GM21737 (cell line): Measurements from ENCODE around the gene ASB2.

Experiments used
- ATAC-seq: cut with Tn5 transposase; IDR thresholded peaks from one replicate; pipeline ENCODE4 v1.9.1; 2021; ENCODE audit warnings: mild to moderate bottlenecking, moderate library complexity; ENCODE audit not compliant: unreplicated experiment

Gene ASB2

DNA sequence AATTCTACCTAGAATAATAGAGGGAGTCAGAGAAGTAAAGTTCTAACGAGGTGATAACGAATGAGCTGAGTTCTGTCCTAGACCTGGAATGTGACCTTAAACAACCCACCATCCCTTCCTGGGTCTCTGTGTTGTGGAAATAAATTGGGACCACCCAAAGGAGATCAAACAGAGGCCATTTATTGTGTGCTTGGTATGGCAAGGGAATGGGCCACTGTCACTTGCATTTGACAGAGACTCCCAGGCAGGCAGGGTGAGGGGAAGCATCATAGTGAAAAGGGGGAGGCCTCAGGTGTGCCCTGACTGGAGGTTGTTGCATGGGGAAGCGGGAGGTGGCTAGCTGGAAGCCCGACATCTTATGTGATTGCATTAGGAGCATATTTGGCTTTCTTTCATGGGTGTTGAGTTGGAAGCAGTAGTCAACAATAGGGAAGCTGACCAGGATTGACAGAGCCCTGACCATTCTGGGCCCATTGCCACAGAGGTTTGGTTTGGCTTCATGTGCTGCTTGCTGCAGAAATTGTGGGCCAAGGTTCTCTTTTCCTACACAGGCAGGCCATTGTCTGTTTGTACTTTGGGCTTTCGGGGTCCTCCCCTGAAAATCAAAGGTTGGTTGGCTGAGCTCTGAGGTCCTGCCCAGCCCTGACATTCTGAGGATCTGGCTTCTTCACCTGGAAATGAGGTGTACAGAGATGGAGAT lies 66.8 kb downstream of the ASB2 start:
- ATAC-seq: no peak

DNA sequence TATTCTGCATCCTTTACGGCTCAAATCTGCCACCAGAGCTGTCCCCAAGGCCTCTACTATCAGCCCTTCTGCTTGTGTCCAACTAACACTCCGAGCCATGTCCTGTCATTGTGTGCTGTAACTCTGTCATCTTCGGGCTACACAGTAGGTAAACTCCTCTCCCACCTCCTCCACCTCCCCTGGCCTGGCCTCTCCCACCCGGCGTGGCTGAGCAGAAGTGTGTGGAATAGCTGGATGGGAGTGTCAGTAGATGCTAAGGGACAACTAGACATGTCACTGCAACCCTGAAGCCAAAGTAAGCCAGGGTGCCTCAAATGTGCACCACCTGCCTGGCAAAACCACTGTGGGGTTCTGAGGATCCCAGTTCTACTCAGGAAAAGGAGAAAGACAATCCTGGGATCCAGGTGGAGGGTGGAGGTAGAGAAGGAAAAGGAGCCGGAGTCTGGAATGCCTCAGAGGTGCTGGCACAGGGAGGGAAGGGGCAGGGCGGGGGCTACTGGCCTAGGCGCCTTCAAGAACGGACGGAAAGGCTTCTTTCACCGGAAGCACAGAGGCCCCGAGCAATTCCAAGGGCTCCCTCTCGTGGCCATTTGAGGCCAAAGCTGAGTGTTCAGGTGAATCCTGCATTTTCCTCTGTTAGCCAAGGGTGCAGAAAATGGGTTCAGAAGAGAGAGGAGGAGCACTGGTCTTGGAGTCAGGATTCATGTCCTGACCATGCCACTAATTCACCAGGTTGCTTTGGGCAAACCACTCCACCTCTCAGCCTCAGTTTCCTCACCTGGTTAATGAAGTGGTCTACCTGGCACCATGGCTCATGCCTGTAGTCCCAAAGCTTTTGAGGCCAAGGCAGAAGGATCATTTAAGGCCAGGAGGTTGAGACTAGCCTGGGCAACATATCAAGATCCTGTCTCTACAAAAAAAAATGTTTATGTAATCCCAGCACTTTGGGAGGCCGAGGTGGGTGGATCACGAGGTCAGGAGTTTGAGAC lies 69.7 kb downstream of the ASB2 start:
- ATAC-seq: peak; percentile 72

DNA sequence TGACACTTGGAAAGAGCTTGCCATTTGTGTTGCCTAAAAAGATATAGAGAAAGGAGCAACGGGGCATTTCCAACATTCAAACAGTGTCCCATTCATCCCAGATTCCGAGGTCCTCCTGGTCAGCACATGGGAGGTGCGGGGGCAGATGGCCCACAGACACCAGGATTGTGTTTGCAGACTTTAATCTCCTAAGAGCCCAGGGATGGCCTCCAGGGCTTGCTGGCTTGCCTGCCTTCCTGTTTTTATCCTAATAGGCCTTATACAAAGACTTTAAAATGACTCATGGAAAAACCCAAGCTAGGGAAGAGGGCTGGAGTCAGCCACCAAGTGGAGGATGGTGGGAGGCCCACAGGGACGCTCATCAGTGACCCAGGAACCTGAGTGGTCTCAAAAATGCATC lies 70.7 kb downstream of the ASB2 start:
- ATAC-seq: no peak

DNA sequence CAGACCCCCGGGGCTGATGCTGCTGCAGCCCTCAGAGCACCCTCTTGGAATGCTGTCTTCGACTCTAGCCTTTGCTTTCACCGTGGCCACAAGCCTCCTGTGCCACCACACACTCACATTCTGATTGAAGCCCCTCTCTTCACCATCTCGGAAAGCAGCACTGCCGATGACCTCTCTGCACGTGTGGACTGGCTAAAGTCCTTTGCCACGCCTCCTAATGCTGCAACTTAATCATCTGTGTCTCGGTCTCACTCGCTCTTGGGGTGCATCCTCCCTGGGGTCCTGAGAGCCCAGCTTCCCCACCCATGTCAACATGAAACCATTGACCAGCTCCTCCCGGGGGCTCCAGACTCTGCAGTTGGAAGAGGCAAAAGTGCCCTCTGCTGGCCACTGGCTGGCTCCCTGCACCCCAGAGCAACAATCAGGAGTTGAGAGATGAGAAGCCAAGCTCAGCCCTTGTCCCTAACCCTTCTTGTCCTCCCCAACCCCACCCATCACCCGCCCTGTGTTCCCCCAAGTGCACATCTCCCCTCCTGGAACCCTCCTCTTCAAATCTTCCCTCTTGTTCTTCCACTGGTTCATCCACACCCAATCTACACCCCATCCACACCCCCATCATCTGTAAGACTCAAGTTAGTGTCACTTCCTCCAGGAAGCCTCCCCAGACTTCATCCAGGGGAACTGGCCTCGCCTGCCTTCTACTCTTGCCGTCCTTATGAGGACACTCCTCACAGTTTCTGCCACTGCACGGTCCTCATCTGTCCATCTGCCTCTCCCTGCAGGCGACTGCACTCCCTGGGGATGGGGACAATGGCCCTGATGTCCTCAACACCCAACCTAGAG lies 72.8 kb downstream of the ASB2 start:
- no peak for ATAC-seq

DNA sequence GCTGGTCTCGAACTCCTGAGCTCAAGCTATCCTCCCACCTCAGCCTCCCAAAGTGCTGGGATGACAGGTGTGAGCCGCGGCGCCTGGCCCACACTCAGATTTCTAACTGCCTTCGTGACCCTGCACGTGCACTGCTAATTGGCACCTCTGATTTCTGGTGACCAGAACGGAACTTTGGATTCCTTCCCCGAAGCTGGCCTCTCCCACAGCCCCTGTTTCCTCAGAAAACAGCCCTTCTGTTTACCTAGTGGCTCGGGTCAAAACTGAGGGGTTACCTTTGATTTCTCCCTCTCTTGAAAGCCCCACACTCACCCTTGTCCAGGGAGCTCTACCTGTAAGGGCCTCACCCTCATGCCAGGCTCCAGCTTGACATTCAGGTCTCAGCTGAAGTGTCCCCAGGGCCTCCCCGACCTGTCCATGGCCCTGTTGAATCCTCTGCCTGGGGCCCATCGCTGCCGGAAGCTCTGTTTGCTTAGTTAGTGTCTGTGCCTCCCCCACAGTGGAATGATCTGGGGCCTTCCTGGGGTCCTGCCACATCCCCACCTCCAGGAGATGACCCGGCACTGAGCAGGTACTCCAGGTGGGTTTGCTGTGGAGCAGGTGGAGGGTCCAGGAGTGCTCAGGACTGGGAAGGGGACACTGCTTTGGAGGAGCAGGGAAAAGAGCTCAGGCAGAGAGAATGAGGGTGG lies 73.6 kb downstream of the ASB2 start:
- ATAC-seq: no peak

DNA sequence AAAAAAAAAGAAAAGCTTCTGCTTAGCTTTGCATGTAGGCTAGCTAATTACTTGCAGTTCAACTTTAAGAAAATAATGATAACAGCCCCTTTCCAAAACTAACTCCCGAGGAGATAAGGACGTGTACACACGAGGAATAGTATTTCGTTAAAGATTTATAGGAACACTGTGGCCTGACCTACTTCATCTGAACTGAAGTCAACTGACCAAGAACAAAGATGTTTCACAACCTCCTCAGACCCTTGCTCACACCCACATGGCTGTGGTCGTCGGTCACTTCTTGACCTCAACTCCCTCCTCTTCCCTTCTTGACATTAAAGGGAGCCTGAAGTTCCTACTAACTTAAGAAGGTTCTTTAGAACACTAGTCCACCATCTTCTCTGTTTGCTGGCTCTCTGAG lies 74.6 kb downstream of the ASB2 start:
- ATAC-seq: no peak

DNA sequence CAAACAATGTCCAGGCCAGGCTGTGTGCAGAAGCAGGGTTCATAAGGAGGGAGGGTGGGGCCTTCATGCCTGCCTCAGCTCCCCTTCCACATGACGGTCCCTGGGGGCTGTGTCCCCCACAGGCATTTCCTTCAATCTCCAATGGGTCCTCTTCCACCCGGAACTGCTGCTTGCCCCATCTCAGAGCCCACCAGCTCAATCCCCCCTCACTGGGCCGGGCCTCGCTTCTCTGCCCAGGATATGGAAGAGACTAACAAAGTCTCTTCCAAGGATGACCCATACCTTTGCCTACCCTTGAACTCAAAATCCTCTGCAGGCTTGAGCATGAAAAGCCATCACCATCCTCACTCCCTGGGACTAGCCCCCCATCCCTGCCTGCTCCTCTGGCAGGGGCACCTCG lies 77.6 kb downstream of the ASB2 start:
- no peak for ATAC-seq

DNA sequence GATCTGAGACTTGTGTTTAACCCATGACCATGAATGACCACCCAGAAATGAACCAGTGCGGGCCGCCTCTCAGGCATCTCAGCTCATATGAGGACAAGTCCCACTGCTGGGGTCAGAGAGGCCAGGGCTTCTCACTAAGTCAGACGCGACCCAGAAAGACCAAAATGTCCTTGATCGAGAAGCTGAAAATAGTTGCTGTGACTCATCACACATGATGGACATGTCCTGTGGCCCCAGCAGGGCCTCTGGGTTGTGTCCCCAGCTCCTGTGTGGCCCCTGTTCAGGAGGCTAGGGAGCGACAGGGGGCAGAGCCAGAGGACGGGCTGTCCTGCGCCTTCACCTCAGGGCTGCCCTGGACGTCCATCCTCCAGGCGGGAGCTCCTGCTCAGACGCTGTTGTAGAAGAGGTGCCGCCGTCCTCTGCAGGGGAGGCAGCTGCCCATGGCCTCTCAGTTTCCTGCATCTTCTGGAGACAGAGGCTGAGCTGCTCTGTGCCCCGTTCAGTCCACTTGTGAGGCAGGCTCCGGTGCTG lies 78.2 kb downstream of the ASB2 start:
- no peak for ATAC-seq

DNA sequence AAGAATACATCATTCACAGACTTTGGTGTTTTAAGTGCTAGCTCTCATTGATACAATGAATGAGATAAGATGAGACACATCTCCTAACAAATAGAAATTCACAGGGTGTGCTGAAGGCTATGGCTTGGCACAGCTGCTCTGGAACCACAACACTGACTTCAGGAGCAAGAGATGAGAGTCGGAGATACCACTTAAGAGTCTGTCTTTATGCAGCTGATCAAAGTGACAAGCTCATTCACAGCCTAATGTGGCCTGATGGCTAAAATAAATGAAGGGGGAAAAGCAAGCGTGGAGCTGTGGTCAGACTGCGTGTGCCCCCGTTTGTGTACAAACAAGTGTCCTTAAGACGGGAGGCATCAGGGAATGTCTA lies 78.9 kb downstream of the ASB2 start:
- no peak for ATAC-seq

DNA sequence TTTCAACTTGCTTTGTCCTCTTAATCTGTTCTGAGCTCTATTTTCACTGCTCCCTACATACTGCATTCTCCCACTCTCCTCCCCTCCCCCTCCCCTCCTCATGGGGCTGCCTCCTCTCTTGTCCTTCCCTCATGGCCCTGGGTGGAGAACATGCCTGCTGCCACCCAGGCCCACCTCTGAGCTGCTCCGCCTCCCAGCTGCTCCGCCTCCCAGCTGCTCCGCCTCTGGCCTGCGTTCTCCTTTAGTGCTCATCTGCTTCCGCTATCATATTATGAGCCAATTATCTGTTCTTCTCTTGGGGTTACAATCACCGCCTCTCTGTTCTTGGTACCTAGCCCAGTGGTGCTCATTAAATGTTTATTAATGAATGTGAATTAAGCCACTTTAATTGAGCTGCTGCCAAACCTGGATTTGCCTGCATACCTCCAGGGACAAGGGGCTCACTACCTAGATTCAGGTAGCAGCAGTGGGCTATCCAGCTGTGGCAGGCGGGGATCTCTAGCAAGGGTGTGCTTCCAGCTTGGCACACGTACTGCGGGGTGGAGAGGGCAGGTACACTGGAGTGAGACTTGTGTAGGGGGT lies 81.3 kb downstream of the ASB2 start:
- ATAC-seq: no peak

DNA sequence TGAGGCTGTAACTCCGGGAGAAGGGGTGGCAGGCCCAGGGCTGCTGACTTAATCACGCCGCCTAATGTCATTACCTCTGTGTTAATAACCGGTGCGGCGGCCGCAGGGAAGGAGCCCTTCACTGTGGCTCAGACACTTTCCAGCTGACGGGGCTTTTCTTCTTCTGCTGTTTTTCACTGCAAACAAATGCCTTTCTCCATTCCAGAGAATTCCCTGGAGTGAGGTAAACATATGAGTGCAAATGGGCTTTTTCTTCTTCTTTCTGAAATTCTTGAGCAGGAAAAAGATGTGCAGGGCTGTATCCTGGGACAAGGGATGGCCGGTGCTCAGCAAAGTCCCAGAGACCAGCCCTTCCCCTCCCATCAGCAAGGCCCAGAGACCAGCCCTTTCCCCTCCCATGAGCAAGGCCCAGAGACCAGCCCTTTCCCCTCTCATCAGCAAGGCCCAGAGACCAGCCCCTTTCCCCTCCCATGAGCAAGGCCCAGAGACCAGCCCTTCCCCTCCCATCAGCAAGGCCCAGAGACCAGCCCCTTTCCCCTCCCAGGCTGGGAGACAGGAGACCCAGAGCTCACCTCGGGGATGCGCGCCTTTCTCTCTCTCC lies 82.6 kb downstream of the ASB2 start:
- ATAC-seq: no peak

DNA sequence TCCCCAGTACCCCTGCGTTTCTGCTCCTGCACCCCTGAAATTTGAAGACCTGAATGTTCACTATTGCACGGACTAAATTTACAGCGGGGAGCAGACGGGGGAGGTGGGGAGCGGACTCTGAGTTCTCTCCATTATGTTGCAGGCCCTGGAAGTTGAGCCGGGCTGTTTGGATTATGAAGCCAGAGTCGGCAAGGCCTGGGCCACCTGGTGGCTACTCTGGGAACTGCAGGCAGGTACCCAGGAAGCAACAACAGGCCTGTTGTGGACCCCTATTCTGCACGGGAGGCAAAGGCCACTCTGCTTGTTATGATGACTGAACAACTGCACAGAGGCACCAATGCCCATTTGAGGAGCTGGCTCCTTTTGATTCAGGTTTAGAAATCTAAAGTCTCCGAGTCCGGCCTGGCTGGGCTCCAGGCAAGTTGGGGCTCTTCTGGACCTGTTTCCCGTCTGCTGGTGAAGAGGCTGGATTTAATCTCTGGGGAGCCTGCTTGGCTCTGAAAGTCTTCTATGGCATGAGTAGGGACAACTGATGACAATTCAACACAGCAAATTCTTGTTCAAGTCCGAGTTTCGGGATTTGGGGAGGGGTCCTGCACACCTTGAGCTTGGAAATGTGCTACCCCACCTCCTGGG lies 83.3 kb downstream of the ASB2 start:
- no peak for ATAC-seq

DNA sequence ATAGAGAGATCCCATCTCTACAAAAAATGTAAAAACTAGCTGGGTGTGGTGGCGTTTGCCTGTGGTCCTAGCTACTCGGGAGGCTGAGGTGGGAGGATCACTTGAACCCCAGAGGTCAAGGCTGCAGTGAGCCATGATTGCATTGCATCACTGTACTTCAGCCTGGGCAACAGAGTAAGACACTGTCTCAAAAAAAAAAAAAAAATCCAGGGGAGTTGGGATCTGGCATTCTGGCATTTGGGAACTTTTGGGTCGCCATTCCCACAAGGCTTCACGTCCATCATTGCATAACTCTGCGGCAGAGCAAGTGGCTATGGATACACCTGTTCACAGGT lies 83.9 kb downstream of the ASB2 start:
- ATAC-seq: no peak

DNA sequence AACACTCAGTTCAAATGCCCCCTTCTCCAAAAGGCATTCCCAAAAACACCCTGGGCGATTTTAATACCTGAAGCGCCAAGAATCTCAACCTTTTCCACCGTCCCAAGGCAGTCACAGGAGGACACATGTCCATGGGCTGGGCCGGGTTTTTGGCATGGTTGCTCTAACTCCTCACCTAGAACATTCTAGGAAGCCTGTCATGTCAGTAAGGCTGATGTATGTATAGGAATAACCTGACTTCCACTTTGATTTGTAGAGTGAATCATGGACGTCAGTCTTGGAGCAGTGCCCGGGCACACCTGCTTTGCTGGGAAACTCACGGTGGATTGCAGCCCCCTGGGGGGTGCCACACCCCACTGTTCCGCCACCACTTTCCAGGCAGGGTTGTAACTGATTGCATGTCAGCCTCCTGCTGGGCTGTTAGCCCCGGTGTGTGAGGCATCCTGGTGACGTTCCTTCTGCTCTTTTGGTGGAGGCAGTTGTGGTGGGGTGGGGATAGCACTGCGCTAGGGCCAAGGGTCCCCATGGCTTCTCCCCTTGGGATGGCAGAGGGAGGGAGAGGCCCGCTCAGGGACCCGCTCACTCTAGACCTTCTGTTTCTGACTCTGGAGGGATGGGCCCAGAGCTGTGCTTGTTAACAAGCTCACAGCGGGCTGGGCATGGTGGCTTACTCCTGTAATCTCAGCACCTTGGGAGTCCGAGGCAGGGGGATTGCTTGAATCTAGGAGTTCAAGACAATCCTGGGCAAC lies 84.4 kb downstream of the ASB2 start:
- ATAC-seq: no peak

DNA sequence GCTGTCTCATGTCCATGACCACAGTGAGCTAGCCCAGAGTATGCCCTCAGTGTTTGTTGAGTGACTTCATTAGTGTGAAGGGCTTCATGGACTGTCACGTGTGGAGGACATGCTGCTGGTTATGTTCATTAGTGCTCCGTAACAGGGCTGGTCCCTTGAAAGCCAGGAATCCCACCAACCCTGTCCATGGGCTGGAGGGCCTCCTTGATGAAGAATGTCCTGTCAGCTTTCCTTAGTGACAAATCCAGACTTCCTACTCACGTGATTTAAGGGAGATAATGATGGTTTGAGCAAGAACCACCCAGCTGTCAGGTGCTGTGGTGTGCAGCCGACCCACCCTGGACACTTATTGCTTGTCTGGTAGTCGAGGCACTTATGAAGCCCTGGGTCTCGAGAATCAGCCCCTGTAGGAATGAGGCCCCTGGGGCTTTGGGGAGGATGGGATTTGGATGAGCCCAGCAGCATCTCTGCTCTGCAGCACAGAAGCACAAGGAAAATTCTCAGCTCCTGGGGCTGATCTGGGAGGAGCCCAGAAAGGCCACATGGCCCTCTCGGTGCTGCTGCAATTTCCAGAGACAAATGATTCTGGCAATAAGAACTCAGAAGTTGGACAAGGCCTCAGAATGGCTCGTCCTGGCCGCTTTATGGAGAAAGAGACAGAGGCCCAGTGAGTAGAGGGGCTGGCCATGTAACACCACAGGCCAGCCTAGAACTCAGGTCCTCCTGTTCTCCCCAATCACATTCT lies 86.5 kb downstream of the ASB2 start:
- ATAC-seq: no peak

DNA sequence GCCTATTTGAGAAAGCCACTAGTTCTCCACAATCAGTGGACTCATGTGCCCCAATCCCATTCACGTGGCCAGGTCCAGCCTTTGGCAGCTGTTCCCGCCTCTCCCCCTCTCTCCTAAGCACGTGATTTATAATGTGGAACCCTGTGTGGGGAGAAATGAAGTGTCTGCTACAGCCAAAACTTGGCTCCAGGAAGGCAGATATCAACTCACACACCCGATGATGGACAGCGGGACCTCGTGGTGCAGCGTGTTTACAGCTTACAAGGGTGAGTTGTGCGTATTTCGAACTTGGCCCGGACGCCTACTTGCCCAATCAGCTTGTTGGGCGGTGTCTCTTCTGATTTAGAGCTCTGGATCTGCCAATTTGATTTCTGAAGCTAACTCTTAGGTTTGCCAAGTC lies 87.4 kb downstream of the ASB2 start:
- no peak for ATAC-seq

DNA sequence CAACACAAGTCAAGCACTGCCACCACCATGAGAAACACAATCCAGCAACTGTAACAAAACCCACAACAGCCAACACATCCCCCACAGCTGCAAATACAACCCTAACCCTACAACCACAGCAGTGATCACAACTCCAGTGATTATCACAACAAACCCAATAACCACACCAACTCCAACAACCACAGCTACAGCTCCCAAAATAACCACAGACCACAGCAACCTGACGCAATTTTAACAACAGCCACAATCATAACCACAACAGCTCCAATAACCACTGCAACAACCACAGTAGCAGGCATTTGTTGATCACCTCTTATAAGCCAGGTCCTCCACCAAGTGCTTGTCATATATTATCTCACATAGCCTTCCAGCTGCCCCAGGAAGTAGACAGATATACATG lies 91.4 kb downstream of the ASB2 start:
- ATAC-seq: no peak
